GM12892 (cell line): ENCODE results near the gene TEKT3.

Source experiments
- POLR2A ChIP-seq: IDR thresholded peaks from 2 replicates; pipeline ENCODE4 v1.6.1; 2011; ENCODE audit warnings: low read depth, low read length, control low read depth
- POLR2AphosphoS5 ChIP-seq: IDR thresholded peaks from 2 replicates; pipeline ENCODE4 v1.6.1; 2011; ENCODE audit warnings: low read depth, low read length, control low read depth
- TAF1 ChIP-seq: IDR thresholded peaks from 2 replicates; pipeline ENCODE4 v1.6.1; 2011; ENCODE audit warnings: low read depth, mild to moderate bottlenecking, control low read depth, low read length, borderline replicate concordance

GRCh38 chr17:15287538-15288267 lies 53.7 kb downstream of the TEKT3 start:
- TF ChIP-seq POLR2A (no peak), TAF1 (no peak), POLR2AphosphoS5 (no peak)
